ENCODE data around the gene CWC22.
"Not testable (repeated sequence)": the region's sequence is repeated elsewhere in the genome, so short reads cannot be mapped to it uniquely, and the experiment has no call there.

Gene CWC22

GRCh38 chr2:180005465-180005864, 1.6 kb downstream of the CWC22 start:
- H3K4me3 ChIP-seq (ENCODE audit: low read length), result peak overlapping the region; percentile 95
- not testable (repeated sequence) for DNase-seq (ENCODE audit: low read depth, low spot score)

- H3K4me3 ChIP-seq (ENCODE audit: low read length), result no peak overlapping the region
- no peak for DNase-seq (ENCODE audit: low read depth, low spot score)
Measured at GRCh38 chr2:180004731-180005130, 2.4 kb downstream of the CWC22 start.

- no peak for DNase-seq (ENCODE audit: low read depth, low spot score)
- H3K4me3 ChIP-seq (ENCODE audit: low read length), result no peak overlapping the region
Measured at GRCh38 chr2:180003559-180003958, 3.5 kb downstream of the CWC22 start.

GRCh38 chr2:180003073-180003472, 4.0 kb downstream of the CWC22 start:
- DNase-seq (ENCODE audit: low read depth, low spot score), result no peak
- H3K4me3 ChIP-seq (ENCODE audit: low read length), result no peak overlapping the region

- DNase-seq (ENCODE audit: low read depth, low spot score), result no peak
- H3K4me3 ChIP-seq (ENCODE audit: low read length), result no peak overlapping the region
Measured at GRCh38 chr2:180002198-180002770, 4.8 kb downstream of the CWC22 start.

GRCh38 chr2:180001726-180002125, 5.4 kb downstream of the CWC22 start:
- H3K4me3 ChIP-seq (ENCODE audit: low read length), result no peak overlapping the region
- DNase-seq (ENCODE audit: low read depth, low spot score), result no peak

GRCh38 chr2:180000434-180000833, 6.7 kb downstream of the CWC22 start:
- H3K4me3 ChIP-seq (ENCODE audit: low read length), result no peak overlapping the region
- DNase-seq (ENCODE audit: low read depth, low spot score), result no peak

- DNase-seq (ENCODE audit: low read depth, low spot score), result no peak
- H3K4me3 ChIP-seq (ENCODE audit: low read length), result no peak overlapping the region
Measured at GRCh38 chr2:179999000-179999399, 8.1 kb downstream of the CWC22 start.

- no peak for DNase-seq (ENCODE audit: low read depth, low spot score)
Measured at GRCh38 chr2:179995741-179996515, 11.2 kb downstream of the CWC22 start.

GRCh38 chr2:179991344-179991743, 15.8 kb downstream of the CWC22 start:
- DNase-seq (ENCODE audit: low read depth, low spot score), result no peak
- H3K4me3 ChIP-seq (ENCODE audit: low read length), result no peak overlapping the region

More at GRCh38 chr2:179995741-179996515, 11.2 kb downstream of the CWC22 start:
- H3K4me3 ChIP-seq (ENCODE audit: low read length), result no peak overlapping the region

- DNase-seq (ENCODE audit: low read depth, low spot score), result no peak
- no peak overlapping the region for H3K4me3 ChIP-seq (ENCODE audit: low read length)
Measured at GRCh38 chr2:179990676-179991317, 16.3 kb downstream of the CWC22 start.

GRCh38 chr2:179987916-179988315, 19.2 kb downstream of the CWC22 start:
- H3K4me3 ChIP-seq (ENCODE audit: low read length), result no peak overlapping the region
- no peak for DNase-seq (ENCODE audit: low read depth, low spot score)

- no peak for DNase-seq (ENCODE audit: low read depth, low spot score)
- H3K4me3 ChIP-seq (ENCODE audit: low read length), result no peak overlapping the region
Measured at GRCh38 chr2:179985163-179985820, 21.8 kb downstream of the CWC22 start.

GRCh38 chr2:179983250-179983932, 23.7 kb downstream of the CWC22 start:
- DNase-seq (ENCODE audit: low read depth, low spot score), result no peak
- H3K4me3 ChIP-seq (ENCODE audit: low read length), result no peak overlapping the region

- DNase-seq (ENCODE audit: low read depth, low spot score), result no peak
- no peak overlapping the region for H3K4me3 ChIP-seq (ENCODE audit: low read length)
Measured at GRCh38 chr2:179981085-179981484, 26.0 kb downstream of the CWC22 start.

- H3K4me3 ChIP-seq (ENCODE audit: low read length), result no peak overlapping the region
- no peak for DNase-seq (ENCODE audit: low read depth, low spot score)
Measured at GRCh38 chr2:179974761-179975160, 32.3 kb downstream of the CWC22 start.

GRCh38 chr2:179966778-179967394, 40.2 kb downstream of the CWC22 start:
- H3K4me3 ChIP-seq (ENCODE audit: low read length), result no peak overlapping the region
- no peak for DNase-seq (ENCODE audit: low read depth, low spot score)

GRCh38 chr2:179965291-179966258, 41.5 kb downstream of the CWC22 start:
- DNase-seq (ENCODE audit: low read depth, low spot score), result no peak
- no peak overlapping the region for H3K4me3 ChIP-seq (ENCODE audit: low read length)

Data from Jurkat, Clone E6-1 (cell line).